IPS-15b (cell line): ENCODE data around the gene LPAR2.

Source experiments
- H3K27me3 ChIP-seq: one replicate; pipeline ENCODE4 v1.6.1; 2013; ENCODE audit warnings: low read length; ENCODE audit not compliant: control insufficient read depth, insufficient read depth
- H3K36me3 ChIP-seq: one replicate; pipeline ENCODE4 v1.6.1; 2013; ENCODE audit warnings: low read length; ENCODE audit not compliant: control insufficient read depth, insufficient read depth
- H3K4me1 ChIP-seq: one replicate; pipeline ENCODE4 v1.6.1; 2013; ENCODE audit warnings: mild to moderate bottlenecking, low read length; ENCODE audit not compliant: control insufficient read depth, insufficient read depth
- H3K4me3 ChIP-seq: one replicate; pipeline ENCODE4 v1.5.1; 2013; ENCODE audit warnings: low read depth, low read length
- H3K9ac ChIP-seq: one replicate; pipeline ENCODE4 v1.6.1; 2013; ENCODE audit warnings: low read depth, mild to moderate bottlenecking, low read length
- H3K9me3 ChIP-seq: one replicate; pipeline ENCODE4 v1.6.1; 2013; ENCODE audit warnings: mild to moderate bottlenecking, low read length; ENCODE audit not compliant: control insufficient read depth, insufficient read depth

The LPAR2 gene

GRCh38 chr19:19661675-19662251 lies 33.7 kb upstream of the LPAR2 start:
- no peaks in the 10 kb centered on the region for H3K27me3 ChIP-seq
- peaks cover 29% of the 10 kb centered on the region for H3K36me3 ChIP-seq
- H3K9ac ChIP-seq: no peak overlapping the region
- H3K9me3 ChIP-seq: no peaks in the 10 kb centered on the region
- peaks cover 9% of the 10 kb centered on the region for H3K4me1 ChIP-seq
- H3K4me3 ChIP-seq: peak overlapping the region; percentile 8

DNA sequence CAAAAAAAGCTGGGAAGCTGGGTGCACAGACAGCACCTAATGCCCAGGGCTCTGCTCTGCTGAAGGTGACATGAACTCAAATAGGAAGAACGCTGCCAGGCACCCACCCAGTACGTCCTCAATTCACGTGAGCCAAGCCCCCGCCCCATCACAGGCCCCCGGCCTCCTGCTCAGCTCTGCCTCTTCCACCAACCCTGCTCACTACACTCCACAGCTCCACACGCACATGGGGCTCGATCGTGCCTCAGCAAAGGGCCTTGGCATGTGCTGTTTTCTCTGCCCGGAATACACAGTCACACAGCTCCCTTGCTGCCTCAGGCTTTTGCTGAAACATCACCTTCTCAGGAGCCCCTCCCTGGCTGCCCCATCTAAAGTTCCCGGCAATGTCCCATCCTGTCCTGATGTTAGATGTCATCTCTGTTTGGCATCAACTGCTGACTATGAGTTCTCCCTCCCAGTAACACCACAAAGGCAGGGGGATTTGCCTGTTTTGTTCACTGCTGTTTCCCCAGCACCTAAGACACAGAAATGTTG lies 33.2 kb upstream of the LPAR2 start:
- Histone ChIP-seq H3K27me3 (no peaks in the 10 kb centered on the region), H3K36me3 (peaks cover 35% of the 10 kb centered on the region), H3K4me1 (peaks cover 9% of the 10 kb centered on the region), H3K9ac (no peak overlapping the region), H3K9me3 (no peaks in the 10 kb centered on the region), H3K4me3 (peak overlapping the region; percentile 8)

GRCh38 chr19:19659646-19660245 lies 31.7 kb upstream of the LPAR2 start:
- Histone ChIP-seq H3K4me3 (no peak overlapping the region), H3K27me3 (no peaks in the 10 kb centered on the region), H3K4me1 (peaks cover 9% of the 10 kb centered on the region), H3K9ac (no peak overlapping the region), H3K9me3 (no peaks in the 10 kb centered on the region), H3K36me3 (peaks cover 49% of the 10 kb centered on the region)

DNA sequence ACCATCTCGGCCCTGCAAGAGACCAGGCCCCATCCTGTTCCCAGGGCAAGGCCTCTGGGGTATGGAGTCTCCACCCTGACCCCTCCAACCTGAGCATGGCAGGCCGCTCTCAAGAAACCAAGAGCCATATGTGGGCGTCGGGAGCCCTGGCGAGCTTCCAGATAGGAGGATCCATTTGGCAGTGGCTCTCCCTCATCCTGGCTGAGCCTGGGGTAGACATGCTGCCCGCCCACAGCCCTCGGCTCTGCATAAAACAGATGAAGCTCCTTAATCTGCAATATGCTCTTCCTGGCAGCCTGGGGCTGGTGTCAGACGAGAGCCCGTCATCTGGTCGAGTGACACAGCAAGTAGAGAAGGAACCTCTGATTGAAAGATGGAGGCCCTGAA lies 29.4 kb upstream of the LPAR2 start:
- no peaks in the 10 kb centered on the region for H3K27me3 ChIP-seq
- no peaks in the 10 kb centered on the region for H3K9me3 ChIP-seq
- peaks cover 72% of the 10 kb centered on the region for H3K36me3 ChIP-seq
- H3K9ac ChIP-seq: no peak overlapping the region
- H3K4me1 ChIP-seq: peaks cover 6% of the 10 kb centered on the region
- no peak overlapping the region for H3K4me3 ChIP-seq

- Histone ChIP-seq H3K9me3 (no peaks in the 10 kb centered on the region), H3K27me3 (no peaks in the 10 kb centered on the region), H3K4me3 (no peak overlapping the region), H3K4me1 (peaks cover 1% of the 10 kb centered on the region), H3K9ac (no peak overlapping the region), H3K36me3 (peaks cover 78% of the 10 kb centered on the region)
These were observed 28.7 kb upstream of the LPAR2 start for GRCh38 chr19:19656451-19657396.

DNA sequence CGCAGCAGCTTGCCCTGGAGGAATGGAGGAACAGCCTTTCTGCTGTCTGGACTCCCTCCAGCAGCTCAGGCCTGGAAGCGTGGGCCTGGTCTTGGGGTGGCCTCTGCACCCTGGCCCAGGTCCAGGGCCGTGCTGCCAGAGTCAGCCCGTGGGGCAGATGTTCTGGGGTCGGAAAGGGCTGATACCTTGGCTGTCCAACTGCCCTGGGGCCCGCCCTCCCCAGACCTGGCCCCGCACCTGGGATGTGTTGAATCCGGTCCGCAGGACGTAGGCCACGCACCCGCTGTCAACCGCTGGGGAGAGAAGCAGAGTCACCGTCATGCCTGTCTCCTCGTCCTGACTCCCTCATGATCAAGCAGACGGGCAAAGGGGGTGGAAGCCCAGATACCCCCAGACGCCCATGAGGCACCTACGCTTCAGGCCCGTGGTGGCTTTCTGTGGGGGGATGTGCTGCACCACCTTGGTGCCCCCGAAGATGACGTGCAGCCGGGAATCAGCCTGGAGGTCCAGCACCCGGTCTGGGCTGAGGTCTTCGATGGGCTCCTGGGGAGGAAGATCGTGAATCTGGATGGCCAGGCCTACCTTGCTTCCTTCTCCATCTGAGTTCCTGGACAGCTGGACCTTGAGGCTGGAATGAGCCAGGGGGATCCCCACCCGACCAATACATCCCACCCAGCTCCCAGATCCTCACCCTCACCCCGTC lies 27.8 kb upstream of the LPAR2 start:
- peaks cover 88% of the 10 kb centered on the region for H3K36me3 ChIP-seq
- H3K9me3 ChIP-seq: no peaks in the 10 kb centered on the region
- H3K4me3 ChIP-seq: no peak overlapping the region
- no peaks in the 10 kb centered on the region for H3K4me1 ChIP-seq
- H3K27me3 ChIP-seq: no peaks in the 10 kb centered on the region
- H3K9ac ChIP-seq: no peak overlapping the region

DNA sequence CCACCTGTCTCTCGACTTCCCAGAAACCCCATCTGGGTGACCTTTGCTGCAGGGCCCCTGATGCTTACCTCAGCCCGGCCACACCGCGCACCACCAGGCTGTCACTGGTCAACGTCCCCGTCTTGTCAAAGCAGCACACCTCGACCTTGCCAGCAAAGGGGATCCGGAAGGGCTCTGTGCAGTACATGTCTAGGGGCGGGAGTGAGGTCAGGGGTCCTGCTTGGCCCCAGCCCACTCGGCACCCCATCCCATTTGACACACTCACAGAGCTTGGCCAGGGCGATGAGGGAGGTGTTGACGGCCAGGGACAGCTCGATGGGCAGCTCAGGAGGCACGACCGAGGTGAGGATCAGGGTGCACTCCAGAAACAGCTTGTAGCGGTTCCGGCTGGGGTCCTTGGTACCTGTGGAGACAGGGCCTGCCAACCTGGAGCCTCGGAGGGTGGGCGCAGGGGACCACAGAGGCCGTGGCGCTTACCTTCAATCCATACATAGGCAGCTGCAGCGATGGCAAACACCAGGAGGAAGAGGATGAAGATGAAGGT lies 27.1 kb upstream of the LPAR2 start:
- H3K9ac ChIP-seq: no peak overlapping the region
- no peak overlapping the region for H3K4me3 ChIP-seq
- peaks cover 93% of the 10 kb centered on the region for H3K36me3 ChIP-seq
- H3K4me1 ChIP-seq: no peaks in the 10 kb centered on the region
- no peaks in the 10 kb centered on the region for H3K9me3 ChIP-seq
- no peaks in the 10 kb centered on the region for H3K27me3 ChIP-seq

DNA sequence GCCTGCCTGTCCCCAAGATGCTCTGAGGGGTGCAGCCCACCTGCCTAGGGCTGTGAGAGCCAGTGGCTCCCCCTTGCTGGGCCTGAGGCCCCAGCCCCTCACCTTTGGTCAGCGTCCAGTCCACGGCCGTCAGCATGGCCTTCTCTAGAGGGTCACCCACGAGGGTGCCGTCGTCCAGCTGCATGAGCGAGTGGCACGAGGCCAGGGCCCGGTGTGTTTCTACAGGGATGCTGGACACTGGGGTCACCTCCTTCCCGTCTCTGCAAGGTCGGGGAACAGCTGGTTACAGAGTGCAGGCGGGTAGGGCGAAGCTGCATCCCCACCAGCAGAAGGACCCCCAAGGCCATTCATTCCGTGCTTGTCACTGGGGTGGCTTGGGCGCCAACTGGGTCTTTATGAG lies 26.4 kb upstream of the LPAR2 start:
- Histone ChIP-seq H3K27me3 (no peaks in the 10 kb centered on the region), H3K9ac (no peak overlapping the region), H3K9me3 (no peaks in the 10 kb centered on the region), H3K4me1 (no peaks in the 10 kb centered on the region), H3K36me3 (peaks cover 93% of the 10 kb centered on the region), H3K4me3 (no peak overlapping the region)

- Histone ChIP-seq H3K27me3 (no peaks in the 10 kb centered on the region), H3K9me3 (no peaks in the 10 kb centered on the region), H3K4me1 (no peaks in the 10 kb centered on the region), H3K9ac (no peak overlapping the region), H3K4me3 (no peak overlapping the region), H3K36me3 (peaks cover 94% of the 10 kb centered on the region)
These were observed 25.7 kb upstream of the LPAR2 start for GRCh38 chr19:19653597-19654147.

- no peaks in the 10 kb centered on the region for H3K4me1 ChIP-seq
- H3K36me3 ChIP-seq: peaks cover 87% of the 10 kb centered on the region
- H3K9ac ChIP-seq: no peak overlapping the region
These were observed 24.7 kb upstream of the LPAR2 start for GRCh38 chr19:19652482-19653295.

More at GRCh38 chr19:19652482-19653295, 24.7 kb upstream of the LPAR2 start:
- H3K9me3 ChIP-seq: no peaks in the 10 kb centered on the region
- no peak overlapping the region for H3K4me3 ChIP-seq
- H3K27me3 ChIP-seq: no peaks in the 10 kb centered on the region
